OCI-LY1 (cell line): Measurements from ENCODE around the gene IFNGR2.

ENCODE experiments used
- CTCF ChIP-seq: fragments of 200-600 bp; sonication (generic), shearing (Covaris generic); IDR thresholded peaks from 2 replicates; pipeline ENCODE4 v1.5.1; 2017; ENCODE audit warnings: mild to moderate bottlenecking, antibody characterized with exemption, low read length, moderate library complexity, mixed read lengths
- EZH2 ChIP-seq: fragments of 200-600 bp; sonication (generic), shearing (Covaris generic); IDR thresholded peaks from 2 replicates; pipeline ENCODE4 v1.8.0; 2017; ENCODE audit warnings: borderline replicate concordance, mixed run types, mild to moderate bottlenecking, antibody characterized with exemption, low read length, moderate library complexity, mixed read lengths

- TF ChIP-seq CTCF (no peak), EZH2 (no peak)
Observed at GRCh38 chr21:33370305-33370704, 32.9 kb upstream of the IFNGR2 start.
